Endothelial cell of umbilical vein (primary cell): ENCODE data around the gene TPPP2. TPM values are rescaled to one million over a fixed set of nuclear protein-coding genes. Genes with fewer than 3 reads are reported as not detected.

Experiments used
- BruUV-seq: library from RNA; stranded (reverse); fragments of 400-500 nt; replicated peaks from 2 replicates; lab custom pipeline; 2021; lab: Mats Ljungman, UMichigan
- CTCF ChIA-PET: fragments of 300-600, 350-600 bp; sonication (Branson Sonifier 250); formaldehyde crosslinking; loops from one replicate; lab custom pipeline; 2021; ENCODE audit warnings: antibody characterized with exemption, inconsistent platforms; lab: Charles Lee
- POLR2A ChIA-PET: fragments of 300-600, 350-600 bp; sonication (Branson Sonifier 250); formaldehyde crosslinking; loops from one replicate; lab custom pipeline; 2021; ENCODE audit warnings: antibody characterized with exemption, inconsistent platforms; lab: Charles Lee
- DNase-seq: peaks from one replicate; pipeline ENCODE4 v3.0.0-alpha.2; 2011; ENCODE audit warnings: low read depth, low spot score
- FAIRE-seq: peaks from 2 replicates; lab custom pipeline; 2011; peaks lifted over from hg19 to GRCh38; lab: Jason Lieb, UNC
- H2AFZ ChIP-seq: 2 replicates; pipeline ENCODE4 v1.6.0; 2012; ENCODE audit warnings: low read depth, low read length, control low read depth, inconsistent platforms
- H3K27ac ChIP-seq: 2 replicates; pipeline ENCODE4 v1.5.1; 2011; ENCODE audit warnings: low read depth, mild to moderate bottlenecking, control low read depth, low read length, moderate library complexity; ENCODE audit not compliant: insufficient read depth
- H3K27me3 ChIP-seq, 2 experiments: 2 replicates each; pipeline versions ENCODE4 v1.6.0 to v1.6.1; 2011; ENCODE audit warnings: low read length in 2 of 2, mixed read lengths in 1 of 2; ENCODE audit not compliant: control insufficient read depth in 2 of 2, insufficient read depth in 2 of 2
- H3K36me3 ChIP-seq, 2 experiments: 2 replicates in 1 of 2; 3 replicates in 1 of 2; pipeline ENCODE4 v1.5.1; 2011; ENCODE audit warnings: low read length in 2 of 2, mild to moderate bottlenecking in 1 of 2, moderate library complexity in 1 of 2; ENCODE audit not compliant: control insufficient read depth in 2 of 2, insufficient read depth in 2 of 2; ENCODE audit errors: extremely low read depth in 1 of 2
- H3K4me1 ChIP-seq: 3 replicates; pipeline ENCODE4 v1.5.1; 2011; ENCODE audit warnings: mild to moderate bottlenecking, low read length; ENCODE audit not compliant: control insufficient read depth, insufficient read depth; ENCODE audit errors: extremely low read depth
- H3K4me2 ChIP-seq: 2 replicates; pipeline ENCODE4 v1.6.1; 2011; ENCODE audit warnings: low read length, control low read depth, mixed read lengths; ENCODE audit not compliant: insufficient read depth
- H3K4me3 ChIP-seq, 3 experiments: fragments of 200-600 bp in 1 of 3; sonication (generic), shearing (Covaris generic) in 1 of 3; replicated peaks in 1 of 3; 2 replicates each; pipeline ENCODE4 v1.5.1; 2011 to 2016; ENCODE audit warnings: control low read depth in 3 of 3, low read length in 3 of 3, mild to moderate bottlenecking in 2 of 3, inconsistent platforms in 1 of 3, low read depth in 1 of 3, moderate library complexity in 1 of 3; ENCODE audit not compliant: insufficient read depth in 1 of 3
- H3K79me2 ChIP-seq: 2 replicates; pipeline ENCODE4 v1.6.0; 2012; ENCODE audit warnings: low read length, inconsistent platforms; ENCODE audit not compliant: control insufficient read depth, insufficient read depth
- H3K9ac ChIP-seq: replicated peaks from 2 replicates; pipeline ENCODE3; 2011; ENCODE audit warnings: low read length, control low read depth; ENCODE audit not compliant: insufficient read depth; ENCODE audit errors: extremely low read depth
- H3K9me1 ChIP-seq: replicated peaks from 3 replicates; pipeline ENCODE4 v1.6.0; 2011; ENCODE audit warnings: mild to moderate bottlenecking, low read length; ENCODE audit not compliant: control insufficient read depth, insufficient read depth; ENCODE audit errors: extremely low read depth
- H3K9me3 ChIP-seq: replicated peaks from 2 replicates; pipeline ENCODE4 v1.5.1; 2012; ENCODE audit warnings: low read length, inconsistent platforms; ENCODE audit not compliant: control insufficient read depth, insufficient read depth
- H4K20me1 ChIP-seq: replicated peaks from 2 replicates; pipeline ENCODE3; 2011; ENCODE audit warnings: mild to moderate bottlenecking, low read length; ENCODE audit not compliant: control insufficient read depth, insufficient read depth; ENCODE audit errors: extremely low read depth
- CTCF ChIP-seq, 2 donors: IDR thresholded peaks; 1 replicate in 1 of 2; 2 replicates in 1 of 2; pipeline ENCODE4 v1.5.1; 2011; ENCODE audit warnings: low read length in 2 of 2, mild to moderate bottlenecking in 2 of 2, moderate library complexity in 2 of 2, control low read depth in 1 of 2, inconsistent platforms in 1 of 2, low read depth in 1 of 2; ENCODE audit not compliant: insufficient read depth in 1 of 2; ENCODE audit errors: extremely low read depth in 1 of 2
- EZH2 ChIP-seq: IDR thresholded peaks from 2 replicates; pipeline ENCODE4 v1.6.1; 2012; ENCODE audit warnings: borderline replicate concordance, low read depth, mild to moderate bottlenecking, moderate library complexity, low read length, inconsistent platforms; ENCODE audit not compliant: severe bottlenecking
- FOS ChIP-seq: IDR thresholded peaks from 2 replicates; pipeline ENCODE4 v1.6.1; 2011; ENCODE audit warnings: mild to moderate bottlenecking, low read length, moderate library complexity, borderline replicate concordance; ENCODE audit not compliant: insufficient read depth
- GATA2 ChIP-seq: IDR thresholded peaks from 2 replicates; pipeline ENCODE4 v1.7.0; 2011; ENCODE audit warnings: low read depth, mild to moderate bottlenecking, moderate library complexity, mixed read lengths, low read length; ENCODE audit not compliant: insufficient read length, insufficient read depth
- JUN ChIP-seq: IDR thresholded peaks from 2 replicates; pipeline ENCODE4 v1.6.1; 2011; ENCODE audit warnings: borderline replicate concordance, low read depth; ENCODE audit not compliant: insufficient read length, insufficient read depth
- MAX ChIP-seq: IDR thresholded peaks from 2 replicates; pipeline ENCODE4 v1.6.1; 2011; ENCODE audit not compliant: insufficient read depth, insufficient read length
- MYC ChIP-seq: IDR thresholded peaks from one replicate; pipeline ENCODE4 v1.6.1; 2011; ENCODE audit warnings: mild to moderate bottlenecking, low read depth, low read length
- POLR2A ChIP-seq: IDR thresholded peaks from 2 replicates; pipeline ENCODE4 v1.6.1; 2012; ENCODE audit warnings: low read depth, mild to moderate bottlenecking, control low read depth, low read length
- POLR2AphosphoS5 ChIP-seq: IDR thresholded peaks from 2 replicates; pipeline ENCODE4 v1.6.1; 2012; ENCODE audit warnings: low read depth, mild to moderate bottlenecking, control low read depth, low read length, moderate library complexity; ENCODE audit not compliant: insufficient read depth
- dilution Hi-C: fragments of 300-500 bp; cut with MboI; formaldehyde crosslinking; loops from one replicate; pipeline ENCODE4 v1.15.0; 2019; ENCODE audit warnings: low sequenced_read_pairs; ENCODE audit not compliant: extremely low pct_ligation_motif_present
- intact Hi-C: fragments of 100-400 bp; cut with micrococcal nuclease; formaldehyde crosslinking; loops from one replicate; pipeline ENCODE4 v1.10.0; 2022
- polyA plus RNA-seq, 4 experiments: library from polyadenylated mRNA; depleted of rRNA in 3 of 4; stranded (reverse) in 3 of 4; unstranded in 1 of 4; fragments of >200 nt; gene quantifications; 2 replicates each; pipeline versions ENCODE4 v1.2.1 to v1.2.3, GENCODE V29; 2011 to 2012; ENCODE audit warnings: missing spikeins in 1 of 4
- total RNA-seq: library from RNA; stranded (reverse); gene quantifications from 2 replicates; pipeline ENCODE4 v1.2.3, GENCODE V29; 2021

Gene TPPP2
- total and polyA plus RNA-seq, 2 donors (not counting 3 experiments of a cell fraction or from before 2014, with no cell fraction given), result not detected

- CTCF ChIA-PET, result interaction anchor here (2.5 to 10.1 kb wide), 2 partner anchors 21 to 58 kb away, joined by 6 to 86 read pairs; no protein-coding TSS in a partner anchor
- TF ChIP-seq MAX (no peak), POLR2AphosphoS5 (no peak), JUN (no peak), POLR2A (no peak), EZH2 (no peak), MYC (no peak)
- Histone ChIP-seq H3K4me1 (peaks cover 4% of the 10 kb centered on the region), H3K4me2 (no peak within 1 kb of the TSS), H3K4me3 (no peak within 1 kb of the TSS), H4K20me1 (no peaks in the 10 kb centered on the region), H2AFZ (no peak within 1 kb of the TSS), H3K9me1 (no peaks in the 10 kb centered on the region), H3K79me2 (no peaks in the 10 kb centered on the region), H3K27ac (no peak within 1 kb of the TSS), H3K36me3 (no peaks in the 10 kb centered on the region), H3K9ac (no peak within 1 kb of the TSS), H3K27me3 (peaks cover 24 to 29% of the 10 kb centered on the region in 2 experiments), H3K9me3 (no peaks in the 10 kb centered on the region)
- POLR2A ChIA-PET, result no interaction called here
- no peak for FAIRE-seq
- no peak for DNase-seq
- BruUV-seq, result no TSS peak
- dilution Hi-C loops, result no loop called here
- intact Hi-C loops, result no loop called here
Observed at GRCh38 chr14:21034707-21035106, 4.7 kb downstream of the TPPP2 start, which contains the start of gene RNASE13. Gene RNASE13, minus strand, starts transcription at chr14:21034807. Its CDS starts 519 bp downstream, at chr14:21034288.

- H3K4me2 ChIP-seq, result no peak overlapping the region
- TF ChIP-seq EZH2 (no peak), CTCF (IDR thresholded peaks at IDR 0.05; ENCODE audit: extremely low read depth in 1 of 2, insufficient read depth in 1 of 2, low read depth in 1 of 2, low read length in 2 of 2) (no peak), JUN (no peak), MAX (no peak), POLR2A (no peak), FOS (no peak), MYC (no peak), GATA2 (no peak), POLR2AphosphoS5 (no peak)
- H3K36me3 ChIP-seq, result no peaks in the 10 kb centered on the region
- H3K9me3 ChIP-seq, result no peaks in the 10 kb centered on the region
- ChIA-PET POLR2A (no interaction called here), CTCF (interaction anchor here (10.1 kb wide), 1 partner anchor 23 kb away, joined by 86 read pairs; no protein-coding TSS in a partner anchor)
- H3K9ac ChIP-seq, result no peak overlapping the region
- H3K79me2 ChIP-seq, result no peaks in the 10 kb centered on the region
- H3K4me1 ChIP-seq, result peaks cover 4% of the 10 kb centered on the region
- intact Hi-C loops (no loop called here), dilution Hi-C loops (no loop called here)
- H3K27me3 ChIP-seq, result peaks cover 15 to 21% of the 10 kb centered on the region in 2 experiments
- no peaks in the 10 kb centered on the region for H4K20me1 ChIP-seq
- no peak overlapping the region for H2AFZ ChIP-seq
- no peaks in the 10 kb centered on the region for H3K9me1 ChIP-seq
- no peak overlapping the region for H3K4me3 ChIP-seq
- H3K27ac ChIP-seq, result no peak overlapping the region
- no peak for FAIRE-seq
- DNase-seq, result no peak
- no TSS peak for BruUV-seq
Observed at GRCh38 chr14:21036751-21037150, 6.7 kb downstream of the TPPP2 start.
